NCI-H82 treated with DMSO at 0.1 percent for 48 hours (cell line): Measurements from ENCODE around the gene OGFOD2.

ENCODE experiments used
- DNase-seq: peaks from one replicate; lab custom pipeline; 2025; ENCODE audit not compliant: unreplicated experiment; lab: John Stamatoyannopoulos, UW

OGFOD2 gene

GRCh38 chr12:122951406-122951805 is 23.6 kb upstream of the OGFOD2 start:
- DNase-seq, result no peak

GRCh38 chr12:122951979-122952892 is 22.8 kb upstream of the OGFOD2 start:
- DNase-seq, result peak; percentile 24

GRCh38 chr12:122955156-122955555 is 19.9 kb upstream of the OGFOD2 start:
- DNase-seq, result peak; percentile 44

GRCh38 chr12:122956035-122956434 is 19.0 kb upstream of the OGFOD2 start:
- no peak for DNase-seq

- DNase-seq, result no peak
Measured at GRCh38 chr12:122958198-122958888, 16.7 kb upstream of the OGFOD2 start.

GRCh38 chr12:122959566-122960192 is 15.4 kb upstream of the OGFOD2 start:
- no peak for DNase-seq

GRCh38 chr12:122960193-122960569 is 14.9 kb upstream of the OGFOD2 start:
- DNase-seq, result no peak

GRCh38 chr12:122961531-122962329 is 13.3 kb upstream of the OGFOD2 start:
- DNase-seq, result no peak

- DNase-seq, result no peak
Measured at GRCh38 chr12:122963941-122964265, 11.1 kb upstream of the OGFOD2 start.

GRCh38 chr12:122964439-122965257 is 10.4 kb upstream of the OGFOD2 start:
- DNase-seq, result no peak

- no peak for DNase-seq
Measured at GRCh38 chr12:122965321-122965751, 9.7 kb upstream of the OGFOD2 start.

GRCh38 chr12:122965851-122966742 is 8.9 kb upstream of the OGFOD2 start, which contains the start of gene ABCB9:
Gene ABCB9 (minus strand): TSS chr12:122966463. CDS start chr12:122960235, 6,228 bp downstream.
- peak; percentile 83 for DNase-seq

GRCh38 chr12:122966743-122967550 is 8.1 kb upstream of the OGFOD2 start:
- no peak for DNase-seq

- no peak for DNase-seq
Measured at GRCh38 chr12:122968104-122968503, 6.9 kb upstream of the OGFOD2 start.

GRCh38 chr12:122969676-122970075 is 5.4 kb upstream of the OGFOD2 start:
- DNase-seq, result no peak

- DNase-seq, result peak; percentile 97
Measured at GRCh38 chr12:122974274-122974891, 661 bp upstream of the OGFOD2 start.

- no peak for DNase-seq
Measured at GRCh38 chr12:122975790-122976647, 975 bp downstream of the OGFOD2 start.
